Measurements from ENCODE around the gene MAGOH.

GRCh38 chr1:53274541-53275185 lies 36.3 kb upstream of the MAGOH start:
- TF ChIP-seq POLR2AphosphoS5 (IDR thresholded peaks at IDR 0.05; ENCODE audit: borderline replicate concordance, low read depth, low read length) (no peak), EZH2 (IDR thresholded peaks at IDR 0.05) (no peak)

Data from SK-N-MC (cell line).